ENCODE results near the gene BICRA.

DNA sequence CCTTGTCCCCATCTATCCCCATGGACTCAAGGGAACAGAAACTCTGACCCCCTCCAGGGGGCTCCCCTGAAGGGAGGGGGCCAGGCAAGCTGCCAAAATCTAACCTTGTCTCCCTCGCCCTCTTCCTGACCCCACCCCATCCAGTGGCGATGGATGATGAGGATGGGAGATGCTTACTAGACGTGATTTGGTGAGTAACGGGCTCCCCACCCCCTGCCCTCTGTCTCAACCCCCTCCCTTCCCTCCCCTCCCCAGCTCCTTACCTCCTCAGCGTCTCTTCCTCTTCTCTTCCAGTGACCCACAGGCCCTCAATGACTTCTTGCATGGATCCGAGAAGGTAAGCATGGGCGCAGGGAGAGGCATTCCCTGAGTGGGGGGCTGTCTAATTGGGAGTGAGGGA lies 64.5 kb downstream of the BICRA start:
- TF ChIP-seq, protein P1, sequence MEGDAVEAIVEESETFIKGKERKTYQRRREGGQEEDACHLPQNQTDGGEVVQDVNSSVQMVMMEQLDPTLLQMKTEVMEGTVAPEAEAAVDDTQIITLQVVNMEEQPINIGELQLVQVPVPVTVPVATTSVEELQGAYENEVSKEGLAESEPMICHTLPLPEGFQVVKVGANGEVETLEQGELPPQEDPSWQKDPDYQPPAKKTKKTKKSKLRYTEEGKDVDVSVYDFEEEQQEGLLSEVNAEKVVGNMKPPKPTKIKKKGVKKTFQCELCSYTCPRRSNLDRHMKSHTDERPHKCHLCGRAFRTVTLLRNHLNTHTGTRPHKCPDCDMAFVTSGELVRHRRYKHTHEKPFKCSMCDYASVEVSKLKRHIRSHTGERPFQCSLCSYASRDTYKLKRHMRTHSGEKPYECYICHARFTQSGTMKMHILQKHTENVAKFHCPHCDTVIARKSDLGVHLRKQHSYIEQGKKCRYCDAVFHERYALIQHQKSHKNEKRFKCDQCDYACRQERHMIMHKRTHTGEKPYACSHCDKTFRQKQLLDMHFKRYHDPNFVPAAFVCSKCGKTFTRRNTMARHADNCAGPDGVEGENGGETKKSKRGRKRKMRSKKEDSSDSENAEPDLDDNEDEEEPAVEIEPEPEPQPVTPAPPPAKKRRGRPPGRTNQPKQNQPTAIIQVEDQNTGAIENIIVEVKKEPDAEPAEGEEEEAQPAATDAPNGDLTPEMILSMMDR (IDR thresholded peaks at IDR 0.05; ENCODE audit: low read length), result no peak
- no peak for TF ChIP-seq EZH2 (IDR thresholded peaks at IDR 0.05; ENCODE audit: borderline replicate concordance, low read length)
